ENCODE measurements around the gene DENND5B. TPM values are rescaled to one million over a fixed set of nuclear protein-coding genes. Genes with fewer than 3 reads are reported as not detected.
A peak's percentile ranks its signal among the peaks of the same experiment; 100 is the strongest.
"Not testable (repeated sequence)": the region's sequence is repeated elsewhere in the genome, so short reads cannot be mapped to it uniquely, and the experiment has no call there.

The DENND5B gene
- total and polyA plus RNA-seq, 11 donors, result 8.2 to 58.9 (median 44.0) TPM

DNA sequence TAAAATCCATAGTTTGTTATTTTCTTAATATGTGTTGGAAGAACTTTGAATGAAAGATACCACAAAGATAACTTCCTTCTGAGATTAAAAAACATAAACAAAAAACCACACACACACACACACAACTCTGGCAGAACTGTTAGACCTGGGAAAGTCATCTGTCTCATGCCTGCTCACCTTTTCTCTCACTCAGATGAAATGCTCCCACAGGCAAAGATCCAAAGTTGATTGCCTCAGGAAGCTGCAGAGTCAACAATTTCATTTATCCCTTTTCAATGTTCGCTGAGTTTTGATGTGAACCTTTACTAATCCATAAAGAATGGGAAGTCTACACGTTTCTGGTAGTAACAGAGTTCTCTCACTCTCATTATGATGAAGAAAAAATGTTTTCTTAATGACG lies 112.0 kb downstream of the DENND5B start:
- no peaks in the 10 kb centered on the region for H3K9me3 ChIP-seq
- ATAC-seq, result no peak
- no peak overlapping the region for H3K27ac ChIP-seq
- DNase-seq, result no peak
- TF ChIP-seq POLR2A (IDR thresholded peaks at IDR 0.05), result no peak
- TF ChIP-seq, protein P1, sequence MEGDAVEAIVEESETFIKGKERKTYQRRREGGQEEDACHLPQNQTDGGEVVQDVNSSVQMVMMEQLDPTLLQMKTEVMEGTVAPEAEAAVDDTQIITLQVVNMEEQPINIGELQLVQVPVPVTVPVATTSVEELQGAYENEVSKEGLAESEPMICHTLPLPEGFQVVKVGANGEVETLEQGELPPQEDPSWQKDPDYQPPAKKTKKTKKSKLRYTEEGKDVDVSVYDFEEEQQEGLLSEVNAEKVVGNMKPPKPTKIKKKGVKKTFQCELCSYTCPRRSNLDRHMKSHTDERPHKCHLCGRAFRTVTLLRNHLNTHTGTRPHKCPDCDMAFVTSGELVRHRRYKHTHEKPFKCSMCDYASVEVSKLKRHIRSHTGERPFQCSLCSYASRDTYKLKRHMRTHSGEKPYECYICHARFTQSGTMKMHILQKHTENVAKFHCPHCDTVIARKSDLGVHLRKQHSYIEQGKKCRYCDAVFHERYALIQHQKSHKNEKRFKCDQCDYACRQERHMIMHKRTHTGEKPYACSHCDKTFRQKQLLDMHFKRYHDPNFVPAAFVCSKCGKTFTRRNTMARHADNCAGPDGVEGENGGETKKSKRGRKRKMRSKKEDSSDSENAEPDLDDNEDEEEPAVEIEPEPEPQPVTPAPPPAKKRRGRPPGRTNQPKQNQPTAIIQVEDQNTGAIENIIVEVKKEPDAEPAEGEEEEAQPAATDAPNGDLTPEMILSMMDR (IDR thresholded peaks at IDR 0.05), result no peak
- WGBS, 4 donors, result 83 to 85% (median 84%) methylated on average over 3 of the region's 3 CpGs
- no peaks in the 10 kb centered on the region for H3K27me3 ChIP-seq
- peaks cover 0 to 26% (median 4%) of the 10 kb centered on the region in 12 donors for H3K4me1 ChIP-seq
- intact Hi-C loops (cut with DNase I), result loop anchor here in 2 of 10 donors (10.0 kb wide), 2 partner anchors 106 to 156 kb away; no protein-coding TSS in a partner anchor
- no peak overlapping the region for H3K4me3 ChIP-seq
- H3K36me3 ChIP-seq, result peaks cover 0 to 18% (median 4%) of the 10 kb centered on the region in 9 donors

DNA sequence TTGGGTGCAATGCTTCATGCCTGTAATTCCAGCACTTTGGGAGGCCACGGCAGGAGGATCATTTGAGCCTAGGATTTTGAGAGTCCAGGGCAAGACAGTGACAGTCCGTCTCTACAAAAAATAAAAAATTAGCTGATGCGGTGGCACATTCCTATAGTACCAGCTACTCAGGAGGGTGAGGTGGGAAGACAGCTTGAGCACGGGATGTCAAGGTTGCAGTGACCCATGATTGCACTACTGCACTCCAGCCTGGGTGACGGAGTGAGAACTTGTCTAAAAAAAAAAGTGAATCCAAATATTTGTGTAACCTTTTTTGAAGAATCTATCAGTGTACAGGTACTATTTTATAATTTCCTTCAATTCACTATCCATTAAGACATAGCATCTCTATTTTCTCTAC lies 112.5 kb downstream of the DENND5B start:
- H3K27ac ChIP-seq, result peak overlapping the region in 1 of 12 donors; percentile 13
- ATAC-seq, result peak in 3 of 4 donors; percentile 59 to 77 (median 64)
- peaks cover 0 to 26% (median 4%) of the 10 kb centered on the region in 12 donors for H3K4me1 ChIP-seq
- H3K4me3 ChIP-seq, result no peak overlapping the region
- TF ChIP-seq, protein P1 (IDR thresholded peaks at IDR 0.05), result no peak
- no peak for TF ChIP-seq POLR2A (IDR thresholded peaks at IDR 0.05)
- DNase-seq, result peak in 2 of 5 donors; percentile 12 to 27
- WGBS, 4 donors, result 58 to 69% (median 64%) methylated on average over 5 of the region's 5 CpGs
- peaks cover 0 to 18% (median 4%) of the 10 kb centered on the region in 9 donors for H3K36me3 ChIP-seq
- no peaks in the 10 kb centered on the region for H3K9me3 ChIP-seq
- intact Hi-C loops (cut with DNase I), result loop anchor here in 2 of 10 donors (10.0 kb wide), 2 partner anchors 106 to 156 kb away; no protein-coding TSS in a partner anchor
- H3K27me3 ChIP-seq, result no peaks in the 10 kb centered on the region

- Histone ChIP-seq H3K9me3 (no peaks in the 10 kb centered on the region), H3K4me1 (peaks cover 0 to 26% (median 4%) of the 10 kb centered on the region in 12 donors), H3K27me3 (no peaks in the 10 kb centered on the region), H3K36me3 (peaks cover 0 to 18% (median 4%) of the 10 kb centered on the region in 9 donors), H3K4me3 (no peak overlapping the region), H3K27ac (no peak overlapping the region)
- DNase-seq (no peak), ATAC-seq (no peak)
- no peak for TF ChIP-seq POLR2A (IDR thresholded peaks at IDR 0.05)
- TF ChIP-seq, protein P1 (IDR thresholded peaks at IDR 0.05), result no peak
- intact Hi-C loops (cut with DNase I), result loop anchor here in 2 of 10 donors (10.0 kb wide), 2 partner anchors 107 to 157 kb away; no protein-coding TSS in a partner anchor
Measured at GRCh38 chr12:31477687-31478086, 113.2 kb downstream of the DENND5B start.

DNA sequence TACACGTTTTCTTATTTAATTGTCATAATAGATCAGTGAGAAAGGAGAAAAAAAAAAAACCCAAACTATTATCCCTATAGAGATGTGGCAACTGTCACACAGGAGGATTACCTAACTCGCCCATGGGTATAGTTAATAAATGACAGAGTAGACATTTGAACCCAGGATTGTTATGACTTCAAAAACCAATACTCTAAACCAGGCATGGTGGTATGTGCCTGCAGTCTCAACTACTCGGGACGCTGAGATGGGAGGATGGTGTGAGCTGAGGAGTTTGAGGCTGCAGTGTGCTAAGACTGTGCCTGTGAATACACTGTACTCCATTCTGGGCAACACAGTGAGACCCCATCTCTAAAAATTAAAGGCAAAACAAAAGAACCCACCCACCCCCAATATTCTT lies 114.5 kb downstream of the DENND5B start:
- Histone ChIP-seq H3K36me3 (peaks cover 0 to 18% (median 4%) of the 10 kb centered on the region in 9 donors), H3K27me3 (no peaks in the 10 kb centered on the region), H3K9me3 (no peaks in the 10 kb centered on the region), H3K27ac (no peak overlapping the region), H3K4me3 (no peak overlapping the region), H3K4me1 (peaks cover 0 to 26% (median 4%) of the 10 kb centered on the region in 12 donors)
- ATAC-seq (no peak), DNase-seq (no peak)
- 94 to 99% (median 96%) methylated on average over 4 of the region's 4 CpGs for WGBS, 4 donors
- no peak for TF ChIP-seq POLR2A (IDR thresholded peaks at IDR 0.05)
- TF ChIP-seq, protein P1 (IDR thresholded peaks at IDR 0.05), result no peak
- intact Hi-C loops (cut with DNase I), result loop anchor here in 2 of 10 donors (10.0 kb wide), 2 partner anchors 108 to 158 kb away; no protein-coding TSS in a partner anchor

DNA sequence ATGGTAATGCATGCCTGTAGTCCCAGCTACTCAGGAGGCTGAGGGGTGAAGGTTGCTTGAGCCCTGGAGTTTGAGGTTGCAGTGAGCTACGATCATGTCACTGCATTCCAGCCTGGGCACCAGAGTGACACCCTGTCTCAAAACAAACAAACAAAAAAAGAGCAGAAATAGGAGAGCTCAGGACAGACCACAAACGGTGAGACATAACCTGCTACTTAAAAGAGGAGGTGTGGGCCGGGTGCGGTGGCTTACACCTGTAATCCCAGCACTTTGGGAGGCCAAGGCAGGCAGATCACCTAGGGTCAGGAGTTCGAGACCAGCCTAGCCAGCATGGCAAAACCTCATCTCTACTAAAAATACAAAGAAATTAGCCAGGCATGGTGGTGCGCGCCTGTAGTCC lies 115.3 kb downstream of the DENND5B start:
- 84 to 90% (median 87%) methylated on average over 7 of the region's 7 CpGs for WGBS, 4 donors
- intact Hi-C loops (cut with DNase I), result loop anchor here in 2 of 10 donors (10.0 kb wide), 2 partner anchors 109 to 159 kb away; no protein-coding TSS in a partner anchor
- not testable (repeated sequence) for H3K9me3 ChIP-seq

More for the DNA sequence above, 115.3 kb downstream of the DENND5B start:
- H3K36me3 ChIP-seq, result peaks cover 0 to 18% (median 4%) of the 10 kb centered on the region in 9 donors
- DNase-seq, ATAC-seq, H3K27me3 ChIP-seq, H3K27ac ChIP-seq, H3K4me3 ChIP-seq: not testable (repeated sequence)
- peaks cover 0 to 21% (median 4%) of the 10 kb centered on the region in 12 donors for H3K4me1 ChIP-seq

Data from heart left ventricle (tissue), 16 donors.